Left cardiac atrium (tissue), 4 donors: ENCODE data around the gene AMFR. TPM values are rescaled to one million over a fixed set of nuclear protein-coding genes. Genes with fewer than 3 reads are reported as not detected.

Experiments
- ATAC-seq, 2 donors: fragments of 200-7000 bp; cut with Tn5 transposase; one replicate each; pipeline ENCODE4 v1.9.1; 2020; ENCODE audit warnings: mild to moderate bottlenecking in 2 of 2, moderate library complexity in 2 of 2
- DNase-seq: peaks from one replicate; pipeline ENCODE4 v3.0.0-alpha.2; 2020
- intact Hi-C, 2 donors: fragments of 100-400 bp; cut with DNase I; formaldehyde crosslinking; loops; one replicate each; pipeline versions ENCODE4 v1.14.1 to v1.15.1; 2022 to 2023
- total RNA-seq, 2 donors: library from RNA; stranded (reverse); fragmentation: NEBNext Ultra II Directional; extraction: Animal tissue kit (Norgen Biotek cat#: 25700); gene quantifications; one replicate each; pipeline ENCODE4 v1.2.1, GENCODE V29; 2021
- donor health status: DM: no; HTN: yes; CAD: no.
- donor health status: DM: no; HTN: yes; CAD: no; lungs with severe emphysema.
- donor health status: DM: yes; HTN: yes; CAD: no.
- donor health status: Dilated cardiomyopathy.

Gene AMFR
- total RNA-seq, 2 donors from 2014 or later: 78.6 to 94.4 TPM

DNA sequence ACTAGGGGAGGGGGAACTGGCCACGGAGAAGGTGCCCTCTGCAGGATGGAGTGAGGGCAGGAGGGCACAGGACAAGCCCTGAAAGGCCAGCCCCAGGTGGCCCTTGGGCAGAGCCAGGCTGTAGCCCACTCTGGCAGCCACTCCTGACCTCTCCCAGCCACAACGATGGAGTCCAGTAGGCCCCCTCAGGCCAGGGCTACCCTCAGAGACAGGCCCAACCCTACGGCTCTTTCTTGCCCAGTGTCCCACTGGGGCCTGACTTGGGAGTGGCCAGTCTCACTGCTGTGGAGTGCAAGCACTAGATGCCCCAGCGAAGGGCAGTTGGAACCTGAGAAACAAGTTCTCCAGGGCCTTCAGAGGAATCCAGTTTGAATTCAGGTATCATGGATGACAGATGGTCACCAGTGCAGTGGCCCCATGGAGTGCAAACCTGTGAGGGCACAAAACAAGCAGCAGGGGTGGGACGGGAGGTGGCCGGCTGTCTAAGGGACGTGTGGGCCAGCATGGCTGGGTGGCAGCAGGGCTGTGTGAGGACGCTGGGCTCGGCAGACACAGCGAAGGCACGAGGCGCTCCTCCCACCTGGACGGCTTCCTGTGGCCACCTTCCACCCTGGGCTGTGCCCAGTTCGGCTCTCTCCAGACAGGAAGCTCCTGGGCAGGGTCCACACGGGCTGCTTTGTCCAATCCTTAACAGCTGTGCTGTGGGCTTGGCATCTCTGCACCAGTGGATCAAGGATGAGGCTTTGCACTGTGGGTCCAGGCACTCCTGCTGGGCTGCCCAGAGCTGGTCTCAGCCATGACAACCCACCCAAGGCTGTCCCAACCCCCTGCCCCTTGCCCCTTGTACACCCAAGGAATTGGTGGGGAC, 72.1 kb downstream of the AMFR start:
- DNase-seq (peak; percentile 15), ATAC-seq (no peak)
- intact Hi-C loops: no loop called here

DNA sequence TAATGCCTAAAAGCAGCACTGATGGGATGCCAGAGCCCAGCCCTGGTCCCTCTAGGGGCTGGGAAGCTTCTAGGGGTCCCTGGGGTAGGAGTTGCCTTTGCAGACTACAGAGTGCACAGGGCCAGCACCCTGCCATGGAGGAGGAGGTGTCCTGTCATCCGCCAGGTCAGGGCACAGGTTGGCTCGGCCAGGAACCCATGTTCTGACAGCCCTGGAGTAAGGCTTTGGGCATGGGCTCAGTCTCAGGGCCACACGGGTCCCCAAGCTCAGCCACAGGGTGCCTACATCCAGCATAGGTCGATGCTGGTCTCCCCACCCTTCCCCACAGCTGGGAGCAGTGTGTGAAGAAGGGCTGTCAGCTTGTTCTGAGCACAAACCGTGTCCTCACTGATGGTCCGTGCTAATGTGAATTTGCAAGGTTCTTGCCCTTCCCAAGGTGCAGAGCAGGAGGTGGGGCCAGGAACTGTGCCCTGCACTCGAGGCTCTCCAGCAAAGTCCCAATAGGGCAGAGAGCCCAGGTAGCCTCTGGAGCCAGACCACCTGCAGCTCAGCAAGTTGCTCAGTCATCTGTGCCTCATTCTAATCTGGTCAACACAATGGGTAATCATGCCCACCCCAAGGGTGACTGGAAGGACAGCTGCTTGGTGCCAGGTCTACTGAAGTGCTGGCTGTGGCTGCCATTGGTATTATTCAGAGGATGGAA, 72.8 kb downstream of the AMFR start:
- ATAC-seq (no peak), DNase-seq (no peak)
- intact Hi-C loops: no loop called here

- no peak for DNase-seq
- no peak for ATAC-seq
- intact Hi-C loops: no loop called here
Observed at GRCh38 chr16:56351481-56351880, 73.9 kb downstream of the AMFR start.

- peak; percentile 14 for DNase-seq
- ATAC-seq: no peak
- intact Hi-C loops: no loop called here
Observed at GRCh38 chr16:56350491-56351405, 74.6 kb downstream of the AMFR start.

- ATAC-seq: no peak
- no peak for DNase-seq
Observed at GRCh38 chr16:56349711-56350161, 75.6 kb downstream of the AMFR start.

DNA sequence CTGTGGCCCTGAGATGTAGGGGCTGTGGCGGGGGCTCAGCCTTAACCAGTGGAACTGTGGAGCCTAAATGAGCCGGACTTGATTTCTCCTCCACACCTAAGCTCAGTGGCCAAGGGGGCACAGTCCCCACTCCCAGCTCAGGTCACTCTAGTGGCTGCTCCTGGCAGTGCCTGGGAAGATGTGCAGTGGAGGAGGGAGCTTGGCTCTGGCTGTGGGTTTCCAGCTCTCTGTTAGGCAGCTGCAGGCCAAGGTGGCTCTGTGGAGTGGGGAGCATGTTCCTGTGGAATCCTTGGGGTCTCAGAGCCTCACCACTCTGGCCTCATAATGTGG, 76.3 kb downstream of the AMFR start:
- no peak for ATAC-seq
- no peak for DNase-seq
- intact Hi-C loops: no loop called here

More at GRCh38 chr16:56349711-56350161, 75.6 kb downstream of the AMFR start:
- intact Hi-C loops: no loop called here

GRCh38 chr16:56348168-56349085, 76.9 kb downstream of the AMFR start:
- DNase-seq (peak; percentile 8), ATAC-seq (no peak)
- intact Hi-C loops: no loop called here

- ATAC-seq (no peak), DNase-seq (peak; percentile 17)
- intact Hi-C loops: no loop called here
Observed at GRCh38 chr16:56347670-56348069, 77.7 kb downstream of the AMFR start.

GRCh38 chr16:56347166-56347565, 78.2 kb downstream of the AMFR start:
- DNase-seq (peak; percentile 7), ATAC-seq (no peak)
- intact Hi-C loops: no loop called here

- ATAC-seq (no peak), DNase-seq (peak; percentile 11)
- intact Hi-C loops: no loop called here
Observed at GRCh38 chr16:56346131-56346890, 79.0 kb downstream of the AMFR start.

DNA sequence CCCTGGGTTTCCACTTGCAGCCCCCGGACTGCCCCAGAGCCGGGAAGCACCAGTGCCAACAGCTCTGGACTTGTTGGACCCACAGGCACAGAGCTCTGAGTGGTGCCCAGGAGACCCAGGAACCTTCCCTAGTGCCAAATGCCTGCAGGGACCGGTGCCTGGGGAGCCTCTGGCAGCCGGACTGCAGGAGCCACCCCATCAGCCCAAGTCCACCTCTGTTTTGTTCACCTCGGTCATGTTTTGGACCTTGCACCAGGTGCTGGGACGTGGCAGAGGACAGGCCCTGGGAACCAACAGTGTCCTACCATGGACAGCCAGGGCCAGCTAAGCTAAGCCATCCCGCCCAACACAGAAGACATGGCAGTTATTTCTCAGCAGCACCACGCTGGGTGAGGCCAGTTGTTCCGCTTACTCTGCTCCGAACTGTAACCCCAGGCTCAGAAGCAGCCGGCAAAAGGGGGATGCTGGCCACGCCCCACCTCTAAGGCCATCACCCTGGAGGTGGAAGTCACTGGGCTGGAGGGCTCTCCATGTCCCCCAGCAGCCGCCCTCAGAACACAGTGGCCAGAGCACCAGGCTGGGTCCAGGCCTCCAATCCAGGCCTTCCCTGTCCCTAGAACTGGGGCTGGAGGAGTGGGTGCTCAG, 79.8 kb downstream of the AMFR start:
- ATAC-seq: no peak
- intact Hi-C loops: no loop called here
- peak; percentile 10 for DNase-seq

GRCh38 chr16:56344518-56345405, 80.6 kb downstream of the AMFR start:
- intact Hi-C loops: no loop called here
- ATAC-seq: no peak
- peak; percentile 14 for DNase-seq

GRCh38 chr16:56343661-56344517, 81.5 kb downstream of the AMFR start:
- DNase-seq: no peak

GRCh38 chr16:56341656-56342399, 83.5 kb downstream of the AMFR start:
- intact Hi-C loops: no loop called here
- no peak for ATAC-seq
- DNase-seq: no peak

More at GRCh38 chr16:56343661-56344517, 81.5 kb downstream of the AMFR start:
- no peak for ATAC-seq
- intact Hi-C loops: no loop called here
